ACC112 (cell line): Measurements from ENCODE around the gene DNPEP.
"Not testable (repeated sequence)": the region's sequence is repeated elsewhere in the genome, so short reads cannot be mapped to it uniquely, and the experiment has no call there.

Experiments
- H2AFZ ChIP-seq: fragments of 200-600 bp; sonication (generic); one replicate; pipeline ENCODE4 v1.6.0; 2017; ENCODE audit warnings: antibody characterized with exemption, low read length; ENCODE audit not compliant: unreplicated experiment
- H3K27ac ChIP-seq: fragments of 200-600 bp; sonication (generic); 2 replicates; pipeline ENCODE4 v1.5.1; 2014; ENCODE audit warnings: low read depth, mild to moderate bottlenecking, antibody characterized with exemption, low read length, moderate library complexity
- H3K27me3 ChIP-seq: fragments of 200-600 bp; sonication (generic); 2 replicates; pipeline ENCODE4 v1.6.1; 2014; ENCODE audit warnings: mild to moderate bottlenecking, antibody characterized with exemption, low read length, moderate library complexity, mixed read lengths; ENCODE audit not compliant: insufficient read depth
- H3K36me3 ChIP-seq: fragments of 200-600 bp; sonication (generic); 2 replicates; pipeline ENCODE4 v1.6.1; 2016; ENCODE audit warnings: mild to moderate bottlenecking, antibody characterized with exemption, low read length, moderate library complexity, mixed read lengths; ENCODE audit not compliant: insufficient read depth
- H3K4me1 ChIP-seq: fragments of 200-600 bp; sonication (generic); one replicate; pipeline ENCODE4 v1.6.1; 2016; ENCODE audit warnings: low read length, mixed read lengths; ENCODE audit not compliant: insufficient read depth, unreplicated experiment, control insufficient read depth
- H3K4me3 ChIP-seq: fragments of 200-600 bp; sonication (generic); 2 replicates; pipeline ENCODE4 v1.5.1; 2014; ENCODE audit warnings: mild to moderate bottlenecking, low read depth, low read length
- H3K79me2 ChIP-seq: fragments of 200-600 bp; sonication (generic); one replicate; pipeline ENCODE4 v1.6.0; 2016; ENCODE audit warnings: low read length; ENCODE audit not compliant: control insufficient read depth, unreplicated experiment, insufficient read depth

DNPEP gene

DNA sequence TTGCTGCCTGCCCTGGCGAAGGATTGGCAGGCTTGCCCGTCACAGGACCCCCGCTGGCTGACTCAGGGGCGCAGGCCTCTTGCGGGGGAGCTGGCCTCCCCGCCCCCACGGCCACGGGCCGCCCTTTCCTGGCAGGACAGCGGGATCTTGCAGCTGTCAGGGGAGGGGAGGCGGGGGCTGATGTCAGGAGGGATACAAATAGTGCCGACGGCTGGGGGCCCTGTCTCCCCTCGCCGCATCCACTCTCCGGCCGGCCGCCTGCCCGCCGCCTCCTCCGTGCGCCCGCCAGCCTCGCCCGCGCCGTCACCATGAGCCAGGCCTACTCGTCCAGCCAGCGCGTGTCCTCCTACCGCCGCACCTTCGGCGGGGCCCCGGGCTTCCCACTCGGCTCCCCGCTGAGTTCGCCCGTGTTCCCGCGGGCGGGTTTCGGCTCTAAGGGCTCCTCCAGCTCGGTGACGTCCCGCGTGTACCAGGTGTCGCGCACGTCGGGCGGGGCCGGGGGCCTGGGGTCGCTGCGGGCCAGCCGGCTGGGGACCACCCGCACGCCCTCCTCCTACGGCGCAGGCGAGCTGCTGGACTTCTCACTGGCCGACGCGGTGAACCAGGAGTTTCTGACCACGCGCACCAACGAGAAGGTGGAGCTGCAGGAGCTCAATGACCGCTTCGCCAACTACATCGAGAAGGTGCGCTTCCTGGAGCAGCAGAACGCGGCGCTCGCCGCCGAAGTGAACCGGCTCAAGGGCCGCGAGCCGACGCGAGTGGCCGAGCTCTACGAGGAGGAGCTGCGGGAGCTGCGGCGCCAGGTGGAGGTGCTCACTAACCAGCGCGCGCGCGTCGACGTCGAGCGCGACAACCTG, 30.7 kb upstream of the DNPEP start, which contains the start of gene DES:
TSS of gene DES (plus strand) at position 223 of the 857 bp plus-strand sequence. CDS start at position 309, 86 bp downstream.
- Histone ChIP-seq H3K27me3 (peaks cover 12% of the 10 kb centered on the region; the same call in 1 of the 2 replicates), H3K79me2 (no peaks in the 10 kb centered on the region), H3K27ac (no peak within 1 kb of the TSS), H3K4me3 (no peak within 1 kb of the TSS), H2AFZ (no peak within 1 kb of the TSS), H3K36me3 (no peaks in the 10 kb centered on the region), H3K4me1 (no peaks in the 10 kb centered on the region)

DNA sequence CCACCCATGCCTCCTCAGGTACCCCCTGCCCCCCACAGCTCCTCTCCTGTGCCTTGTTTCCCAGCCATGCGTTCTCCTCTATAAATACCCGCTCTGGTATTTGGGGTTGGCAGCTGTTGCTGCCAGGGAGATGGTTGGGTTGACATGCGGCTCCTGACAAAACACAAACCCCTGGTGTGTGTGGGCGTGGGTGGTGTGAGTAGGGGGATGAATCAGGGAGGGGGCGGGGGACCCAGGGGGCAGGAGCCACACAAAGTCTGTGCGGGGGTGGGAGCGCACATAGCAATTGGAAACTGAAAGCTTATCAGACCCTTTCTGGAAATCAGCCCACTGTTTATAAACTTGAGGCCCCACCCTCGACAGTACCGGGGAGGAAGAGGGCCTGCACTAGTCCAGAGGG, 29.7 kb upstream of the DNPEP start:
- no peaks in the 10 kb centered on the region for H3K36me3 ChIP-seq
- H3K4me1 ChIP-seq: no peaks in the 10 kb centered on the region
- H2AFZ ChIP-seq: no peak overlapping the region
- H3K4me3 ChIP-seq: no peak overlapping the region
- no peak overlapping the region for H3K27ac ChIP-seq
- no peaks in the 10 kb centered on the region for H3K79me2 ChIP-seq
- peaks cover 12% of the 10 kb centered on the region; the same call in 1 of the 2 replicates for H3K27me3 ChIP-seq

DNA sequence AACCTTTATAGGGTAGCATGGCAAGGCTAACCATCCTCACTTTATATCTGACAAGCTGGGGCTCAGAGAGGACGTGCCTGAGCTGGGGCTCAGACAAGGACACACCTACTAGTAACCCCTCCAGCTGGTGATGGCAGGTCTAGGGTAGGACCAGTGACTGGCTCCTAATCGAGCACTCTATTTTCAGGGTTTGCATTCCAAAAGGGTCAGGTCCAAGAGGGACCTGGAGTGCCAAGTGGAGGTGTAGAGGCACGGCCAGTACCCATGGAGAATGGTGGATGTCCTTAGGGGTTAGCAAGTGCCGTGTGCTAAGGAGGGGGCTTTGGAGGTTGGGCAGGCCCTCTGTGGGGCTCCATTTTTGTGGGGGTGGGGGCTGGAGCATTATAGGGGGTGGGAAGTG, 29.2 kb upstream of the DNPEP start:
- Histone ChIP-seq H2AFZ (no peak overlapping the region), H3K4me3 (no peak overlapping the region), H3K79me2 (no peaks in the 10 kb centered on the region), H3K36me3 (no peaks in the 10 kb centered on the region), H3K27ac (no peak overlapping the region), H3K27me3 (peaks cover 12% of the 10 kb centered on the region; the same call in 1 of the 2 replicates), H3K4me1 (no peaks in the 10 kb centered on the region)

GRCh38 chr2:219416235-219416602, 28.5 kb upstream of the DNPEP start:
- no peaks in the 10 kb centered on the region for H3K79me2 ChIP-seq
- no peak overlapping the region for H2AFZ ChIP-seq
- H3K27ac ChIP-seq: no peak overlapping the region
- no peak overlapping the region for H3K4me3 ChIP-seq
- no peaks in the 10 kb centered on the region for H3K4me1 ChIP-seq
- no peaks in the 10 kb centered on the region for H3K36me3 ChIP-seq
- peaks cover 12% of the 10 kb centered on the region; the same call in 1 of the 2 replicates for H3K27me3 ChIP-seq

- Histone ChIP-seq H3K4me1 (no peaks in the 10 kb centered on the region), H3K4me3 (no peak overlapping the region), H3K27me3 (peaks cover 12% of the 10 kb centered on the region; the same call in 1 of the 2 replicates), H3K36me3 (no peaks in the 10 kb centered on the region), H3K79me2 (no peaks in the 10 kb centered on the region), H3K27ac (no peak overlapping the region), H2AFZ (no peak overlapping the region)
Observed at GRCh38 chr2:219415580-219416234, 28.0 kb upstream of the DNPEP start.

DNA sequence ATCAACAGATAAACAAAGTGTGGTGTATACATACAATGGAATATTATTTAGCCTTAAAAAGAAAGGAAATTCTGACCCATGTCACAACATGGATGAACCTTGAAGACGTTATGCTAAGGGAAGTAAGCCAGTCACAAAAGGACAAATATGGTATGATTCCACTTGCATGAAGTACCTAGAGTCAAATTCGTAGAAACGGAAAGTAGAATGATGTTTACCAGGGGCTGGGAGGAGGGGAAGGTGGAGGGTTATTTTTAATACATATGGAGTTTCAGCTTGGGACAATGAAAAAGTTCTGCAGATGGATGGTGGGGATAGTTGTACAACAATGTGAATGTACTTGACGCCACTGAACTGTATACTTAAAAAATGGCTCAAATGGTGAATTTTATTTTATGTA, 27.1 kb upstream of the DNPEP start:
- Histone ChIP-seq H3K27ac (no peak overlapping the region), H3K79me2 (no peaks in the 10 kb centered on the region), H2AFZ (no peak overlapping the region), H3K4me1 (no peaks in the 10 kb centered on the region), H3K36me3 (no peaks in the 10 kb centered on the region), H3K27me3 (peaks cover 12% of the 10 kb centered on the region; the same call in 1 of the 2 replicates), H3K4me3 (no peak overlapping the region)

- Histone ChIP-seq H3K4me1 (peaks cover 17% of the 10 kb centered on the region), H2AFZ (no peak overlapping the region), H3K79me2 (no peaks in the 10 kb centered on the region), H3K36me3 (no peaks in the 10 kb centered on the region), H3K27me3 (no peaks in the 10 kb centered on the region), H3K4me3 (no peak overlapping the region), H3K27ac (no peak overlapping the region)
Observed at GRCh38 chr2:219410390-219410789, 22.7 kb upstream of the DNPEP start.

- Histone ChIP-seq H3K27ac (no peak overlapping the region), H3K36me3 (no peaks in the 10 kb centered on the region), H3K4me3 (no peak overlapping the region), H2AFZ (no peak overlapping the region), H3K4me1 (peaks cover 17% of the 10 kb centered on the region), H3K27me3 (no peaks in the 10 kb centered on the region), H3K79me2 (no peaks in the 10 kb centered on the region)
Observed at GRCh38 chr2:219409619-219410018, 21.9 kb upstream of the DNPEP start.

- H3K27ac ChIP-seq: no peak overlapping the region
- peaks cover 17% of the 10 kb centered on the region for H3K4me1 ChIP-seq
- H2AFZ ChIP-seq: no peak overlapping the region
- H3K79me2 ChIP-seq: no peaks in the 10 kb centered on the region
- H3K36me3 ChIP-seq: no peaks in the 10 kb centered on the region
- H3K27me3 ChIP-seq: no peaks in the 10 kb centered on the region
- no peak overlapping the region for H3K4me3 ChIP-seq
Observed at GRCh38 chr2:219408631-219409030, 20.9 kb upstream of the DNPEP start.

- H3K36me3 ChIP-seq: no peaks in the 10 kb centered on the region
- H3K4me1 ChIP-seq: peaks cover 19% of the 10 kb centered on the region
- H3K4me3 ChIP-seq: no peak overlapping the region
- no peak overlapping the region for H3K27ac ChIP-seq
- H3K79me2 ChIP-seq: no peaks in the 10 kb centered on the region
- H2AFZ ChIP-seq: no peak overlapping the region
- no peaks in the 10 kb centered on the region for H3K27me3 ChIP-seq
Observed at GRCh38 chr2:219408204-219408603, 20.5 kb upstream of the DNPEP start.

- Histone ChIP-seq H3K27ac (peak overlapping the region; percentile 57), H3K4me1 (peaks cover 21% of the 10 kb centered on the region)
- H2AFZ ChIP-seq, H3K4me3 ChIP-seq, H3K27me3 ChIP-seq, H3K79me2 ChIP-seq, H3K36me3 ChIP-seq: not testable (repeated sequence)
Observed at GRCh38 chr2:219407343-219407742, 19.6 kb upstream of the DNPEP start.
